Liver (tissue), 9 donors: Measurements from ENCODE around the gene AQR. TPM values are rescaled to one million over a fixed set of nuclear protein-coding genes. Genes with fewer than 3 reads are reported as not detected.
"Not testable (repeated sequence)": the region's sequence is repeated elsewhere in the genome, so short reads cannot be mapped to it uniquely, and the experiment has no call there.

Experiments used
- DNase-seq: peaks from one replicate; pipeline ENCODE4 v3.0.0-alpha.2; 2017; ENCODE audit warnings: low spot score
- H3K27ac ChIP-seq, 2 donors: one replicate each; pipeline ENCODE4 v1.7.0; 2013; ENCODE audit warnings: inconsistent platforms in 2 of 2, low read length in 2 of 2, control low read depth in 1 of 2, low read depth in 1 of 2, mild to moderate bottlenecking in 1 of 2
- H3K27me3 ChIP-seq, 4 donors: one replicate each; pipeline versions ENCODE4 v1.6.1 to v1.7.0; 2013; ENCODE audit warnings: low read length in 3 of 4, inconsistent platforms in 1 of 4, mild to moderate bottlenecking in 1 of 4, moderate library complexity in 1 of 4; ENCODE audit not compliant: control insufficient read depth in 4 of 4, insufficient read depth in 4 of 4
- H3K36me3 ChIP-seq, 4 donors: one replicate each; pipeline versions ENCODE4 v1.6.1 to v1.7.0; 2013; ENCODE audit warnings: low read length in 3 of 4, mild to moderate bottlenecking in 3 of 4, low read depth in 1 of 4, moderate library complexity in 1 of 4; ENCODE audit not compliant: control insufficient read depth in 4 of 4, insufficient read depth in 3 of 4
- H3K4me1 ChIP-seq, 4 donors: one replicate each; pipeline versions ENCODE4 v1.6.1 to v1.7.0; 2013; ENCODE audit warnings: low read length in 3 of 4, mild to moderate bottlenecking in 3 of 4, moderate library complexity in 1 of 4; ENCODE audit not compliant: control insufficient read depth in 4 of 4, insufficient read depth in 4 of 4
- H3K4me3 ChIP-seq, 3 donors: one replicate each; pipeline versions ENCODE4 v1.6.1 to v1.7.0; 2013; ENCODE audit warnings: low read length in 3 of 3, control low read depth in 1 of 3, low read depth in 1 of 3, mild to moderate bottlenecking in 1 of 3
- H3K9ac ChIP-seq, 2 donors: one replicate each; pipeline ENCODE4 v1.7.0; 2013; ENCODE audit warnings: low read length in 2 of 2, mild to moderate bottlenecking in 2 of 2, moderate library complexity in 2 of 2, control low read depth in 1 of 2, low read depth in 1 of 2
- H3K9me3 ChIP-seq, 4 donors: one replicate each; pipeline versions ENCODE4 v1.6.1 to v1.7.0; 2013; ENCODE audit warnings: low read length in 3 of 4; ENCODE audit not compliant: control insufficient read depth in 4 of 4
- CTCF ChIP-seq: fragments of 150-350 bp; IDR thresholded peaks from 2 replicates; pipeline ENCODE4 v1.5.1; 2017; ENCODE audit warnings: improper control_type of control experiment, low read depth, low read length; ENCODE audit not compliant: missing input control
- EGR1 ChIP-seq, 2 donors: IDR thresholded peaks; 2 replicates each; pipeline ENCODE4 v1.6.1; 2016 to 2018; ENCODE audit warnings: antibody characterized with exemption in 2 of 2, low read depth in 2 of 2
- FOXA1 ChIP-seq: IDR thresholded peaks from 2 replicates; pipeline ENCODE4 v1.6.1; 2016; ENCODE audit warnings: antibody characterized with exemption
- FOXA2 ChIP-seq: IDR thresholded peaks from 2 replicates; pipeline ENCODE4 v1.6.1; 2016; ENCODE audit warnings: antibody characterized with exemption
- GABPA ChIP-seq, 2 donors: IDR thresholded peaks in 1 of 2; conservative IDR thresholded peaks in 1 of 2; 2 replicates each; pipeline ENCODE4 v1.6.1; 2016; ENCODE audit warnings: antibody characterized with exemption in 2 of 2, mild to moderate bottlenecking in 1 of 2, moderate library complexity in 1 of 2
- HNF4A ChIP-seq, 2 donors: conservative IDR thresholded peaks; 2 replicates each; pipeline ENCODE4 v1.6.1; 2016; ENCODE audit warnings: antibody characterized with exemption in 2 of 2, mild to moderate bottlenecking in 2 of 2
- HNF4G ChIP-seq: IDR thresholded peaks from 2 replicates; pipeline ENCODE4 v1.6.1; 2016; ENCODE audit warnings: antibody characterized with exemption
- RAD21 ChIP-seq, 2 donors: IDR thresholded peaks; 2 replicates each; pipeline ENCODE4 v1.6.1; 2016; ENCODE audit warnings: antibody characterized with exemption in 2 of 2, mild to moderate bottlenecking in 2 of 2
- RXRA ChIP-seq, 2 donors: IDR thresholded peaks; 2 replicates each; pipeline ENCODE4 v1.6.1; 2017 to 2018; ENCODE audit warnings: antibody characterized with exemption in 2 of 2, mild to moderate bottlenecking in 1 of 2
- SP1 ChIP-seq: IDR thresholded peaks from 2 replicates; pipeline ENCODE4 v1.6.1; 2018; ENCODE audit warnings: antibody characterized with exemption, mild to moderate bottlenecking
- TAF1 ChIP-seq: conservative IDR thresholded peaks from 2 replicates; pipeline ENCODE4 v1.6.1; 2016; ENCODE audit warnings: antibody characterized with exemption, mild to moderate bottlenecking
- WGBS: extraction: QIAGEN DNeasy Blood & Tissue Kit; methylation state at CpG from one replicate; pipeline ENCODE4 v1.1.7; 2013; 5-methylcytosine and 5-hydroxymethylcytosine counted together
- polyA plus RNA-seq, 2 donors: library from polyadenylated mRNA; stranded (reverse) in 1 of 2; unstranded in 1 of 2; fragments of 200-250 nt in 1 of 2; fragments of >200 nt in 1 of 2; fragmentation: Nextera tagmentation in 1 of 2; extraction: Ambion mirVana in 1 of 2; gene quantifications; one replicate each; pipeline versions ENCODE4 v1.2.1 to v1.2.3, GENCODE V29; 2013 to 2015
- total RNA-seq, 2 donors: library from RNA; depleted of rRNA; stranded (reverse); fragments of >200 nt; gene quantifications; one replicate each; pipeline ENCODE4 v1.2.3, GENCODE V29; 2014
- TF ChIP-seq, protein P1 (sequence below): IDR thresholded peaks from 2 replicates; pipeline ENCODE4 v1.6.1; 2016; ENCODE audit warnings: antibody characterized with exemption
- donor health status: healthy.
- donor health status: healthy.
- donor health status: healthy.
- donor health status: healthy.
- donor health status: healthy.

Gene AQR
- total and polyA plus RNA-seq, 4 donors, result 3.4 to 14.3 (median 8.7) TPM

GRCh38 chr15:34813446-34814190 lies 155.9 kb downstream of the AQR start:
- Histone ChIP-seq H3K4me3 (no peak overlapping the region), H3K27ac (no peak overlapping the region), H3K9me3 (no peaks in the 10 kb centered on the region), H3K27me3 (no peaks in the 10 kb centered on the region), H3K9ac (no peak overlapping the region), H3K4me1 (no peaks in the 10 kb centered on the region), H3K36me3 (no peaks in the 10 kb centered on the region)
- DNase-seq, result no peak
- WGBS, result 38% methylated on average over 3 of the region's 3 CpGs
- TF ChIP-seq HNF4A (conservative IDR thresholded peaks at IDR 0.05), result no peak
- TF ChIP-seq GABPA (IDR thresholded peaks at IDR 0.05 in 1 of 2, conservative IDR thresholded peaks at IDR 0.05 in 1 of 2), result no peak
- TF ChIP-seq SP1, result no peak
- TF ChIP-seq, protein P1, sequence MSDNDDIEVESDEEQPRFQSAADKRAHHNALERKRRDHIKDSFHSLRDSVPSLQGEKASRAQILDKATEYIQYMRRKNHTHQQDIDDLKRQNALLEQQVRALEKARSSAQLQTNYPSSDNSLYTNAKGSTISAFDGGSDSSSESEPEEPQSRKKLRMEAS, result no peak
- no peak for TF ChIP-seq RAD21 (IDR thresholded peaks at IDR 0.05)
- no peak for TF ChIP-seq TAF1
- no peak for TF ChIP-seq RXRA (IDR thresholded peaks at IDR 0.05)

DNA sequence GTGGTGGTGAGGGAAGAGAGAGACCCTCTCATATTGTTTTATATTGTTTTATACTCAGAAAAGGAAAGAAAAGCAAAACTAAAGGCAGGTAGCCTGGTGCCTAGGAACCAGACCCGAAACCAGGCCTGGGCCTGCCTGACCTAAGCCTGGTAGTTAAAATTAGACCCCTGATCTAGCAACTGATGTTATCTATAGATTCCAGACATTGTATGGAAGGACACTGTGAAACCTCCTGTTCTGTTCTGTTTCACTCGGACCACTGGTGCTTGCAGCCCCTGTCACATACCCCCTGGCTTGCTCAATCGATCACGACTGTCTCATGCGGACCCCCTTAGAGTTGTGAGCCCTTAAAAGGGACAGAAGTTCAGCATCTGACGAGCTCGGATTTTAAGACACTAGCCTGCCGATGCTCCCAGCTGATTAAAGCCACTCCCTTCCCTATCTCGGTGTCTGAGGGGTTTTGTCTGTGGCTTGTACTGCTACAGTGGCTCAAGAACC lies 156.6 kb downstream of the AQR start:
- H3K4me3 ChIP-seq, DNase-seq: not testable (repeated sequence)
- WGBS, result 56% methylated on average over 9 of the region's 9 CpGs

GRCh38 chr15:34812369-34812768 lies 157.2 kb downstream of the AQR start:
- Histone ChIP-seq H3K9ac (no peak overlapping the region), H3K4me1 (no peaks in the 10 kb centered on the region), H3K27ac (no peak overlapping the region), H3K36me3 (no peaks in the 10 kb centered on the region), H3K9me3 (peaks cover 0 to 2% (median 0%) of the 10 kb centered on the region in 4 donors), H3K4me3 (no peak overlapping the region), H3K27me3 (no peaks in the 10 kb centered on the region)
- no peak for TF ChIP-seq FOXA2
- TF ChIP-seq CTCF, result no peak
- TF ChIP-seq SP1, result no peak
- no peak for TF ChIP-seq EGR1 (IDR thresholded peaks at IDR 0.05; ENCODE audit: low read depth in 2 of 2)
- no peak for TF ChIP-seq HNF4G
- no peak for TF ChIP-seq HNF4A (conservative IDR thresholded peaks at IDR 0.05)
- no peak for TF ChIP-seq GABPA (IDR thresholded peaks at IDR 0.05 in 1 of 2, conservative IDR thresholded peaks at IDR 0.05 in 1 of 2)
- no peak for TF ChIP-seq RXRA (IDR thresholded peaks at IDR 0.05)
- no peak for TF ChIP-seq FOXA1
- no peak for DNase-seq
- 68% methylated on average over 1 of the region's 1 CpG for WGBS

More for the DNA sequence above, 156.6 kb downstream of the AQR start:
- not testable (repeated sequence) for H3K9ac ChIP-seq, H3K9me3 ChIP-seq, H3K4me1 ChIP-seq, H3K27me3 ChIP-seq, H3K27ac ChIP-seq, H3K36me3 ChIP-seq
